Astrocyte of the cerebellum (primary cell): ENCODE data around the gene DIP2A.

ENCODE experiments used
- DNase-seq: peaks from one replicate; pipeline ENCODE4 v3.0.0-alpha.2; 2011; ENCODE audit warnings: low read depth
- H3K4me3 ChIP-seq: 2 replicates; pipeline ENCODE4 v1.5.1; 2011; ENCODE audit warnings: mild to moderate bottlenecking, low read depth, low read length, moderate library complexity
- CTCF ChIP-seq: IDR thresholded peaks from 2 replicates; pipeline ENCODE4 v1.5.1; 2012; ENCODE audit warnings: low read length, low read depth, moderate library complexity, mild to moderate bottlenecking; ENCODE audit errors: missing control alignments
- in situ Hi-C: cut with HindIII; loops from 2 replicates; pipeline ENCODE4 v1.10.0; 2017; ENCODE audit warnings: low sequenced_read_pairs

The DIP2A gene

DNA sequence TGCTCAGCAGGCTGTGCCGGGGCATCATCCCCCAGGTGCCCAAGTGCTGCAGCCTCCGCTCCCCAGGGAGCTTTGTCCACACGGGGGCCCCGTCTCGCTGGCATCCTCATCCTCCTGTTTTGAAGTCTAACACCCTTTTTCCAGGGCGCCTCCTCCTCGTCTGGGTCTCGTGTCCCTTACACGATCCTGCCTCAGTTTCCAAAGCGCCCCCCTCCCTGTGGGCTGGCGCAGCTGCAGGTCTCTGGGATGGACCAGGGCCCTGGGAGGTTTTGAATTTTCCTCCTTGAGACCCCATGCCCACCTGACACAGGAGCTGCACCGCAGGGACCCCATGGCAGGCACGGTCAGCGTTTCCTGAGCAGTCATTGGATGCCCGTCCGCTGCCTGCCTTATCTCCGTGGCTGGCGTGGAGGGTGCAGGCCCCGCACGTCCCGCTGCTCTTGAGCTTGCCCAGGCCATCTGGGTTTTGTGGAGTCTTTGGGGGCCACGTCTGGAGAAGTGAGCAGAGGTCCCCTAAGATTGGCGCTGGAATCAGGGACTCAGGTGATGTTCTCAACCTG, 37.4 kb upstream of the DIP2A start:
- no peak for TF ChIP-seq CTCF
- no peak overlapping the region for H3K4me3 ChIP-seq
- DNase-seq, result no peak
- in situ Hi-C loops, result no loop called here

- H3K4me3 ChIP-seq, result no peak overlapping the region
- in situ Hi-C loops, result no loop called here
- DNase-seq, result no peak
Observed at GRCh38 chr21:46421756-46422555, 36.7 kb upstream of the DIP2A start.

GRCh38 chr21:46422636-46423241, 36.0 kb upstream of the DIP2A start:
- no peak overlapping the region for H3K4me3 ChIP-seq
- in situ Hi-C loops, result no loop called here
- no peak for DNase-seq
- no peak for TF ChIP-seq CTCF

More at GRCh38 chr21:46421756-46422555, 36.7 kb upstream of the DIP2A start:
- no peak for TF ChIP-seq CTCF

DNA sequence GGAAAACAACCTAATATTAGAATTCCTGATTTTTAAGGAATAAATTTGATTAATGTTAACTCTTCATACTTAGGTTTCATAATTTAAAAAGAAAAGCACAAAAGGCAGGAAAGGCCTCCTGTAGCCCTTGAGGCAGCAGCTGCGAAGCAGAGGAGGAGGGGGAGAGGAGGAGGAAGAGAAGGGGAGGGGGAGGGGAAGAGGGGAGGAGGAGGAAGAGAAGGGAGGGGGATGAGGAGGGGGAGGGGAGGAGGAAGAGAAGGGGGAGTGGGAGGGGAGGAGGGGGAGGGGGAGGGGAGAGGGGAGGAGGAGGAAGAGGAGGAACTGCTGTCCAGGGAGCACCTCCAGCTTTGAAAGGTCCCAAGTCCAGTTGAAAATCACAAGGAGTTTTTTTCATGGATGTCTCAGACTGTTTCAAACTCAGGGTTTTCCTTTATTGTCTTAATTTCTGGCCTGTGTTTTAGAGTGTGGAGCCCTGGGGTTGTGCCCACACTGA, 35.1 kb upstream of the DIP2A start:
- DNase-seq, result no peak
- H3K4me3 ChIP-seq, result no peak overlapping the region
- no peak for TF ChIP-seq CTCF
- in situ Hi-C loops, result no loop called here

- DNase-seq, result no peak
- no peak overlapping the region for H3K4me3 ChIP-seq
- TF ChIP-seq CTCF, result no peak
- in situ Hi-C loops, result no loop called here
Observed at GRCh38 chr21:46424039-46424591, 34.6 kb upstream of the DIP2A start.

- no peak for DNase-seq
- in situ Hi-C loops, result loop anchor here (5.0 kb wide), 1 partner anchor 32 kb away; no protein-coding TSS in a partner anchor
- no peak overlapping the region for H3K4me3 ChIP-seq
- no peak for TF ChIP-seq CTCF
Observed at GRCh38 chr21:46424621-46425020, 34.1 kb upstream of the DIP2A start.
